Keratinocyte (primary cell): ENCODE results near the gene NHSL2. TPM values are rescaled to one million over a fixed set of nuclear protein-coding genes. Genes with fewer than 3 reads are reported as not detected.

Experiments used
- DNase-seq: peaks from one replicate; pipeline ENCODE4 v3.0.0-alpha.2; 2011; ENCODE audit warnings: low read depth, missing footprints, low spot score
- FAIRE-seq: peaks from 2 replicates; lab custom pipeline; 2011; peaks lifted over from hg19 to GRCh38; lab: Jason Lieb, UNC
- H2AFZ ChIP-seq: 2 replicates; pipeline ENCODE4 v1.6.0; 2012; ENCODE audit warnings: low read length, control low read depth, inconsistent platforms; ENCODE audit not compliant: control insufficient read depth
- H3K27ac ChIP-seq: 2 replicates; pipeline ENCODE4 v1.5.1; 2011; ENCODE audit warnings: low read length; ENCODE audit not compliant: control insufficient read depth, insufficient read depth
- H3K27me3 ChIP-seq: 3 replicates; pipeline ENCODE4 v1.6.0; 2011; ENCODE audit warnings: low read length; ENCODE audit not compliant: control insufficient read depth, insufficient read depth; ENCODE audit errors: extremely low read depth
- H3K36me3 ChIP-seq, 2 experiments: 2 replicates in 1 of 2; 3 replicates in 1 of 2; pipeline ENCODE4 v1.5.1; 2011; ENCODE audit warnings: low read length in 2 of 2, mild to moderate bottlenecking in 1 of 2; ENCODE audit not compliant: control insufficient read depth in 2 of 2, insufficient read depth in 2 of 2; ENCODE audit errors: extremely low read depth in 1 of 2
- H3K4me1 ChIP-seq: 3 replicates; pipeline ENCODE4 v1.5.1; 2011; ENCODE audit warnings: low read length; ENCODE audit not compliant: control insufficient read depth, insufficient read depth; ENCODE audit errors: extremely low read depth
- H3K4me2 ChIP-seq: 3 replicates; pipeline ENCODE4 v1.6.0; 2011; ENCODE audit warnings: low read depth, low read length; ENCODE audit not compliant: control insufficient read depth, insufficient read depth; ENCODE audit errors: extremely low read depth
- H3K4me3 ChIP-seq, 3 experiments: fragments of 200-600 bp in 1 of 3; sonication (generic) in 1 of 3; 2 replicates in 2 of 3; 3 replicates in 1 of 3; pipeline ENCODE4 v1.5.1; 2011 to 2016; ENCODE audit warnings: low read length in 3 of 3, mild to moderate bottlenecking in 3 of 3, control low read depth in 2 of 3, inconsistent platforms in 1 of 3, low read depth in 1 of 3, mixed read lengths in 1 of 3, mixed run types in 1 of 3, moderate library complexity in 1 of 3; ENCODE audit not compliant: control insufficient read depth in 2 of 3, insufficient read depth in 2 of 3; ENCODE audit errors: extremely low read depth in 1 of 3
- H3K79me2 ChIP-seq: 2 replicates; pipeline ENCODE4 v1.6.0; 2012; ENCODE audit warnings: low read length; ENCODE audit not compliant: control insufficient read depth, insufficient read depth
- H3K9ac ChIP-seq: 3 replicates; pipeline ENCODE4 v1.6.0; 2011; ENCODE audit warnings: low read length; ENCODE audit not compliant: control insufficient read depth, insufficient read depth; ENCODE audit errors: extremely low read depth
- H3K9me1 ChIP-seq: 3 replicates; pipeline ENCODE4 v1.6.0; 2011; ENCODE audit warnings: low read length; ENCODE audit not compliant: control insufficient read depth, insufficient read depth; ENCODE audit errors: extremely low read depth
- H3K9me3 ChIP-seq: 2 replicates; pipeline ENCODE4 v1.5.1; 2012; ENCODE audit warnings: low read depth, low read length; ENCODE audit not compliant: control insufficient read depth
- H4K20me1 ChIP-seq: 3 replicates; pipeline ENCODE4 v1.6.0; 2011; ENCODE audit warnings: low read length; ENCODE audit not compliant: control insufficient read depth, insufficient read depth; ENCODE audit errors: extremely low read depth
- EZH2 ChIP-seq: IDR thresholded peaks from one replicate; pipeline ENCODE4 v1.6.1; 2012; ENCODE audit warnings: inconsistent platforms, mild to moderate bottlenecking, low read length, moderate library complexity
- dilution Hi-C: fragments of 300-500 bp; cut with MboI; formaldehyde crosslinking; loops from one replicate; pipeline ENCODE4 v1.7.0; 2020; ENCODE audit warnings: low sequenced_read_pairs; ENCODE audit not compliant: extremely low pct_ligation_motif_present
- polyA plus RNA-seq, 5 experiments: library from polyadenylated mRNA; depleted of rRNA in 3 of 5; stranded (reverse) in 3 of 5; stranded (forward) in 1 of 5; unstranded in 1 of 5; fragments of >200 nt; gene quantifications; 1 replicate in 1 of 5; 2 replicates in 3 of 5; 3 replicates in 1 of 5; pipeline versions ENCODE4 v1.2.1 to v1.2.3, GENCODE V29; 2011 to 2012; ENCODE audit warnings: missing spikeins in 2 of 5, low read depth in 1 of 5, low replicate concordance in 1 of 5
- TF ChIP-seq, protein P1 (sequence below), 3 experiments: IDR thresholded peaks in 1 of 3; conservative IDR thresholded peaks in 1 of 3; optimal IDR thresholded peaks in 1 of 3; 2 replicates in 2 of 3; 3 replicates in 1 of 3; pipeline versions ENCODE3 to v1.5.1; 2011; ENCODE audit warnings: low read length in 3 of 3, mild to moderate bottlenecking in 3 of 3, moderate library complexity in 2 of 3, control low read depth in 1 of 3, inconsistent platforms in 1 of 3; ENCODE audit not compliant: insufficient read depth in 2 of 3; ENCODE audit errors: extremely low read depth in 1 of 3

Gene NHSL2
- polyA plus RNA-seq, 1 donor (not counting 4 experiments of a cell fraction or from before 2014, with no cell fraction given), result 0.04 TPM

DNA sequence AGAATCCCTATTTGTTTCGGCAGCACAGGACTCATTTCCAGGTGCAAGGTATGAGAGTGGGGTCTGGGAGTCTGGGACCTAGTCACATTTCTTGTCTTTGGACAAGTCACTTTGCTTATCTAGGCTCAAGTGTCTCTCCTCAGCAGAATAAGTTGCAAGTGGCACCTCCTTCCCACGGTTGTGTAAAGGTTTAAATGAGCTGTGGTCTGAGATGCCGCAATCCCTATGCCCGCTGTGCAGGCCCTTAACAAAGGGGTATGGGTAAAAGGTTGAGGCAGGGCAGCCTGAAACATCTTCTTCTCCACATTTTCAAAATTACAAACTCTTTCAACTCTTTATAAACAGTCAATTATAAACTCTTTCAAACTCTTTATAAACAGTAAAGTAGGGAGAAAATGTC is 127.4 kb downstream of the NHSL2 start:
- Histone ChIP-seq H4K20me1 (no peaks in the 10 kb centered on the region), H3K9ac (no peak overlapping the region), H3K4me1 (no peaks in the 10 kb centered on the region), H3K9me3 (no peaks in the 10 kb centered on the region), H3K9me1 (no peaks in the 10 kb centered on the region), H3K36me3 (no peaks in the 10 kb centered on the region), H3K4me3 (no peak overlapping the region), H2AFZ (no peak overlapping the region), H3K79me2 (no peaks in the 10 kb centered on the region), H3K4me2 (no peak overlapping the region), H3K27ac (no peak overlapping the region), H3K27me3 (peaks cover 28% of the 10 kb centered on the region)
- FAIRE-seq (no peak), DNase-seq (no peak)
- TF ChIP-seq EZH2, result no peak
- TF ChIP-seq, protein P1, sequence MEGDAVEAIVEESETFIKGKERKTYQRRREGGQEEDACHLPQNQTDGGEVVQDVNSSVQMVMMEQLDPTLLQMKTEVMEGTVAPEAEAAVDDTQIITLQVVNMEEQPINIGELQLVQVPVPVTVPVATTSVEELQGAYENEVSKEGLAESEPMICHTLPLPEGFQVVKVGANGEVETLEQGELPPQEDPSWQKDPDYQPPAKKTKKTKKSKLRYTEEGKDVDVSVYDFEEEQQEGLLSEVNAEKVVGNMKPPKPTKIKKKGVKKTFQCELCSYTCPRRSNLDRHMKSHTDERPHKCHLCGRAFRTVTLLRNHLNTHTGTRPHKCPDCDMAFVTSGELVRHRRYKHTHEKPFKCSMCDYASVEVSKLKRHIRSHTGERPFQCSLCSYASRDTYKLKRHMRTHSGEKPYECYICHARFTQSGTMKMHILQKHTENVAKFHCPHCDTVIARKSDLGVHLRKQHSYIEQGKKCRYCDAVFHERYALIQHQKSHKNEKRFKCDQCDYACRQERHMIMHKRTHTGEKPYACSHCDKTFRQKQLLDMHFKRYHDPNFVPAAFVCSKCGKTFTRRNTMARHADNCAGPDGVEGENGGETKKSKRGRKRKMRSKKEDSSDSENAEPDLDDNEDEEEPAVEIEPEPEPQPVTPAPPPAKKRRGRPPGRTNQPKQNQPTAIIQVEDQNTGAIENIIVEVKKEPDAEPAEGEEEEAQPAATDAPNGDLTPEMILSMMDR (optimal IDR thresholded peaks at IDR 0.05 in 1 of 3, IDR thresholded peaks at IDR 0.05 in 1 of 3, conservative IDR thresholded peaks at IDR 0.05 in 1 of 3; ENCODE audit: extremely low read depth in 1 of 3, insufficient read depth in 2 of 3, low read length in 3 of 3), result no peak
- dilution Hi-C loops, result no loop called here

DNA sequence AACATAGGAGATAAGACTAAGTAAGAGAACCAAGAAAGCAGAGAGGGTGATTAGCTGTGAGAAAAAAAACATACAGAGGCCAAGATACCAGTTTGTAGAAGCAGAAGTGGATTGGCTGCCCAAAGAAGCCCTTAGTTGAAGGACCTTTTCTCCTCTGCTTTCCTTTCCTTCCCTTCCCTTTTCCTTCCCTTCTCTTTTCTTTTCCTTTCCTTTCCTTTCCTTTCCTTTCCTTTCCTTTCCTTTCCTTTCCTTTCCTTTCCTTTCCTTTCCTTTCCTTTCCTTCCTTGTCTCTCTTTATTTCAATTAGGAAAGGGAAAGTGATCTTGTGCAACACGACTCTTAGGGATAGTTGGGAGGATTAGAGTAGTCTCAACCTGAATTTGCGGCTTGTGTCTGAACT is 128.2 kb downstream of the NHSL2 start:
- FAIRE-seq (no peak), DNase-seq (no peak)
- no peak overlapping the region for H3K27ac ChIP-seq
- H3K9ac ChIP-seq, result no peak overlapping the region
- H4K20me1 ChIP-seq, result no peaks in the 10 kb centered on the region
- no peaks in the 10 kb centered on the region for H3K4me1 ChIP-seq
- H3K27me3 ChIP-seq, result peaks cover 32% of the 10 kb centered on the region
- H3K79me2 ChIP-seq, result no peaks in the 10 kb centered on the region
- no peak for TF ChIP-seq EZH2
- TF ChIP-seq, protein P1 (optimal IDR thresholded peaks at IDR 0.05 in 1 of 3, IDR thresholded peaks at IDR 0.05 in 1 of 3, conservative IDR thresholded peaks at IDR 0.05 in 1 of 3; ENCODE audit: extremely low read depth in 1 of 3, insufficient read depth in 2 of 3, low read length in 3 of 3), result no peak
- H3K9me1 ChIP-seq, result no peaks in the 10 kb centered on the region
- no peaks in the 10 kb centered on the region for H3K36me3 ChIP-seq
- no peak overlapping the region for H3K4me2 ChIP-seq
- dilution Hi-C loops, result no loop called here
- H2AFZ ChIP-seq, result no peak overlapping the region
- no peak overlapping the region for H3K4me3 ChIP-seq
- H3K9me3 ChIP-seq, result no peaks in the 10 kb centered on the region
